Esophagus muscularis mucosa (tissue), 4 donors: ENCODE data around the gene PFDN5.

ENCODE experiments used
- CTCF ChIP-seq, 3 experiments: fragments of 200-600 bp in 2 of 3; fragments of 450-650 bp in 1 of 3; sonication (generic) in 2 of 3; IDR thresholded peaks; one replicate each; pipeline ENCODE4 v1.5.1; 2017 to 2019; ENCODE audit warnings: antibody characterized with exemption in 3 of 3, mild to moderate bottlenecking in 2 of 3, moderate library complexity in 1 of 3
- EP300 ChIP-seq: sonication (generic); formaldehyde crosslinking; IDR thresholded peaks from one replicate; pipeline ENCODE4 v1.6.1; 2017; ENCODE audit warnings: antibody characterized with exemption
- POLR2AphosphoS5 ChIP-seq, 2 donors: sonication (generic); formaldehyde crosslinking; IDR thresholded peaks; one replicate each; pipeline ENCODE4 v1.6.1; 2017; ENCODE audit warnings: antibody characterized with exemption in 2 of 2

- TF ChIP-seq CTCF (IDR thresholded peaks at IDR 0.05): no peak
- TF ChIP-seq EP300: no peak
- no peak for TF ChIP-seq POLR2AphosphoS5 (IDR thresholded peaks at IDR 0.05)
Observed at GRCh38 chr12:53302903-53303302, 7.6 kb downstream of the PFDN5 start.
